Tibial nerve (tissue), 4 donors: Measurements from ENCODE around the gene UQCR11.

Experiments
- EP300 ChIP-seq, 2 donors: sonication (generic); formaldehyde crosslinking; IDR thresholded peaks; one replicate each; pipeline ENCODE4 v1.6.1; 2017; ENCODE audit warnings: antibody characterized with exemption in 2 of 2, mild to moderate bottlenecking in 1 of 2
- TF ChIP-seq, protein P1 (sequence below), 5 experiments: fragments of 200-600 bp in 3 of 5; fragments of 450-650 bp in 2 of 5; sonication (generic) in 3 of 5; IDR thresholded peaks; one replicate each; pipeline ENCODE4 v1.5.1; 2016 to 2019; ENCODE audit warnings: antibody characterized with exemption in 5 of 5, mild to moderate bottlenecking in 3 of 5, moderate library complexity in 2 of 5

DNA sequence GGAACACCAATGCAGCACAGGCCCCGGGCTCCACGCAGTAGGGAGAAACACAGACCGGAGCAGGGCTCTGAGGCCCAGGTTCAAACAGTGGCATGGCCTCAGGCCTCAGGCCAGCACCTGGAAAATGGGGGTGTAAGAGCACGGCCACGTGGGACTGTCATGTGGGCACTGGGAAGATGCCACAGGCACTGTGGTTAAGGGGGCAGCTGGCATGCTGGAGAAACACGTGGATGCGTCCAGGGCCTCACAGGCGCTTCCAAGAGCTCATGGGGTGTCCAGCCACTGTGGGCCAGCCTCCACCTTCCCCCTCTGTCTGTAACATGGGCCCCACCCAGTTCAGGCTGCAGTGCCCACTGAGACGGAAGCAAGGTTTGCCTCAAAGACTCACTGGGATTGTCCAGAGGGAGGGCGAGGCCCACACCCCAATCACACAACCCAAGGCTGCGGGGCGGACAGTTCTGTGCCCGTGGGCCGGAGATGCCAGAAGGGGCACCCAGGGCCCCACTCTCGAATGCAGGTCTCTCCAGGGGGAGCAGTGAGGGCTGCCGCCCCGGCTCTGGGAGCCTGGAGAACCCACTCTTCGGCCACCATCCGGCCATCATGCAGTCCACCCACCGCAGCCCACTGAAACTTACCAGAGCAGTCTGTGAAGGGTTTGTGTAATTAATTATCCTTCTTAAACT lies 6.3 kb downstream of the UQCR11 start:
- TF ChIP-seq, protein P1, sequence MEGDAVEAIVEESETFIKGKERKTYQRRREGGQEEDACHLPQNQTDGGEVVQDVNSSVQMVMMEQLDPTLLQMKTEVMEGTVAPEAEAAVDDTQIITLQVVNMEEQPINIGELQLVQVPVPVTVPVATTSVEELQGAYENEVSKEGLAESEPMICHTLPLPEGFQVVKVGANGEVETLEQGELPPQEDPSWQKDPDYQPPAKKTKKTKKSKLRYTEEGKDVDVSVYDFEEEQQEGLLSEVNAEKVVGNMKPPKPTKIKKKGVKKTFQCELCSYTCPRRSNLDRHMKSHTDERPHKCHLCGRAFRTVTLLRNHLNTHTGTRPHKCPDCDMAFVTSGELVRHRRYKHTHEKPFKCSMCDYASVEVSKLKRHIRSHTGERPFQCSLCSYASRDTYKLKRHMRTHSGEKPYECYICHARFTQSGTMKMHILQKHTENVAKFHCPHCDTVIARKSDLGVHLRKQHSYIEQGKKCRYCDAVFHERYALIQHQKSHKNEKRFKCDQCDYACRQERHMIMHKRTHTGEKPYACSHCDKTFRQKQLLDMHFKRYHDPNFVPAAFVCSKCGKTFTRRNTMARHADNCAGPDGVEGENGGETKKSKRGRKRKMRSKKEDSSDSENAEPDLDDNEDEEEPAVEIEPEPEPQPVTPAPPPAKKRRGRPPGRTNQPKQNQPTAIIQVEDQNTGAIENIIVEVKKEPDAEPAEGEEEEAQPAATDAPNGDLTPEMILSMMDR (IDR thresholded peaks at IDR 0.05), result no peak
- no peak for TF ChIP-seq EP300 (IDR thresholded peaks at IDR 0.05)
